ENCODE results near the gene SLC30A10.

DNA sequence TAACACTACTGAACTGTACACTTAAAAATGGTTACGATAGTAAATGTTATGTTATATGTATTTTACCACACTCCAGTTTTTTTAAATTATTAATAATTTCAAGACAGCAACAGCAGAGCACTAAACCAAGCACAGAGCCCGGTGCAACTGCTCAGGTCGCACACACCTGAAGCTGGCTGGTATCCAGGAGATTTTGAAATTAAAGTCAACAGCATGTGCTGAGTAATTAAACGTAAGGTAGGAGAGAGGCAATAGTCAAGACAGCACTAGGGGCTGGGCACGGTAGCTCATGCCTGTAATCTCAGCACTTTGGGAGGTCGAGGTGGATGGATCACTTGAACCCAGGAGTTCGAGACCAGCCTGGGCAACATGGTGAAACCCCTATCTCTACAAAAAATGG lies 35.1 kb upstream of the SLC30A10 start:
- TF ChIP-seq, protein P1, sequence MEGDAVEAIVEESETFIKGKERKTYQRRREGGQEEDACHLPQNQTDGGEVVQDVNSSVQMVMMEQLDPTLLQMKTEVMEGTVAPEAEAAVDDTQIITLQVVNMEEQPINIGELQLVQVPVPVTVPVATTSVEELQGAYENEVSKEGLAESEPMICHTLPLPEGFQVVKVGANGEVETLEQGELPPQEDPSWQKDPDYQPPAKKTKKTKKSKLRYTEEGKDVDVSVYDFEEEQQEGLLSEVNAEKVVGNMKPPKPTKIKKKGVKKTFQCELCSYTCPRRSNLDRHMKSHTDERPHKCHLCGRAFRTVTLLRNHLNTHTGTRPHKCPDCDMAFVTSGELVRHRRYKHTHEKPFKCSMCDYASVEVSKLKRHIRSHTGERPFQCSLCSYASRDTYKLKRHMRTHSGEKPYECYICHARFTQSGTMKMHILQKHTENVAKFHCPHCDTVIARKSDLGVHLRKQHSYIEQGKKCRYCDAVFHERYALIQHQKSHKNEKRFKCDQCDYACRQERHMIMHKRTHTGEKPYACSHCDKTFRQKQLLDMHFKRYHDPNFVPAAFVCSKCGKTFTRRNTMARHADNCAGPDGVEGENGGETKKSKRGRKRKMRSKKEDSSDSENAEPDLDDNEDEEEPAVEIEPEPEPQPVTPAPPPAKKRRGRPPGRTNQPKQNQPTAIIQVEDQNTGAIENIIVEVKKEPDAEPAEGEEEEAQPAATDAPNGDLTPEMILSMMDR (IDR thresholded peaks at IDR 0.05), result no peak
- TF ChIP-seq POLR2A (IDR thresholded peaks at IDR 0.05), result no peak

Data from Peyer's patch (tissue), 4 donors.